Natural killer cell (primary cell): ENCODE data around the gene SPOCK1. TPM values are rescaled to one million over a fixed set of nuclear protein-coding genes. Genes with fewer than 3 reads are reported as not detected.

Source experiments
- ATAC-seq, 3 donors: fragments of 150-1000 bp in 2 of 3; fragments of 200-7000 bp in 1 of 3; cut with Tn5 transposase; 1 replicate in 1 of 3; 2 replicates in 2 of 3; pipeline ENCODE4 v1.10.0; 2021; ENCODE audit warnings: mild to moderate bottlenecking in 2 of 3, moderate library complexity in 2 of 3
- DNase-seq, 2 donors: peaks; one replicate each; pipeline versions ENCODE4 v3.0.0 to v3.0.0-alpha.2; 2013 to 2021; ENCODE audit warnings: mixed read lengths in 1 of 2
- H3K27ac ChIP-seq: one replicate; pipeline ENCODE4 v1.5.1; 2013; ENCODE audit warnings: mild to moderate bottlenecking, low read length
- H3K27me3 ChIP-seq: one replicate; pipeline ENCODE4 v1.6.1; 2013; ENCODE audit warnings: low read length; ENCODE audit not compliant: control insufficient read depth, insufficient read depth
- H3K36me3 ChIP-seq: one replicate; pipeline ENCODE4 v1.6.1; 2013; ENCODE audit warnings: low read length; ENCODE audit not compliant: control insufficient read depth, insufficient read depth
- H3K4me1 ChIP-seq: one replicate; pipeline ENCODE4 v1.6.1; 2013; ENCODE audit warnings: low read length; ENCODE audit not compliant: control insufficient read depth, insufficient read depth
- H3K4me3 ChIP-seq: one replicate; pipeline ENCODE4 v1.5.1; 2013; ENCODE audit warnings: low read length
- H3K9me3 ChIP-seq: one replicate; pipeline ENCODE4 v1.6.1; 2013; ENCODE audit warnings: low read length; ENCODE audit not compliant: control insufficient read depth, insufficient read depth
- H3K27ac Mint-ChIP-seq, 2 donors: one replicate each; pipeline ENCODE4 v1.8.0; 2022; ENCODE audit warnings: mild to moderate bottlenecking in 2 of 2, mixed read lengths in 2 of 2, moderate library complexity in 1 of 2
- H3K27me3 Mint-ChIP-seq, 2 donors: one replicate each; pipeline ENCODE4 v1.8.0; 2022; ENCODE audit warnings: low read depth in 2 of 2, mixed read lengths in 2 of 2
- H3K36me3 Mint-ChIP-seq: one replicate; pipeline ENCODE4 v1.8.0; 2022; ENCODE audit warnings: mixed read lengths
- H3K4me1 Mint-ChIP-seq, 2 donors: one replicate each; pipeline ENCODE4 v1.8.0; 2022; ENCODE audit warnings: mixed read lengths in 2 of 2
- H3K4me3 Mint-ChIP-seq: one replicate; pipeline ENCODE4 v1.8.0; 2022; ENCODE audit warnings: mild to moderate bottlenecking, moderate library complexity, mixed read lengths
- H3K9me3 Mint-ChIP-seq, 2 donors: one replicate each; pipeline ENCODE4 v1.8.0; 2022; ENCODE audit warnings: mixed read lengths in 2 of 2
- CTCF ChIP-seq: fragments of 200-600 bp; IDR thresholded peaks from one replicate; pipeline ENCODE4 v1.8.0; 2022; ENCODE audit warnings: antibody characterized with exemption
- WGBS: methylation state at CpG from one replicate; pipeline ENCODE4 v1.1.7; 2013; ENCODE audit warnings: missing lambda C conversion rate; ENCODE audit not compliant: insufficient coverage; 5-methylcytosine and 5-hydroxymethylcytosine counted together
- intact Hi-C: fragments of 100-400 bp; cut with micrococcal nuclease; formaldehyde crosslinking; loops from one replicate; pipeline ENCODE4 v1.14.2; 2022
- total RNA-seq, 4 donors: library from RNA; stranded (reverse); fragments of 120-200 nt in 1 of 4; gene quantifications; one replicate each; pipeline versions ENCODE4 v1.2.3 to v1.2.4, GENCODE V29; 2013 to 2022

SPOCK1 gene
- total RNA-seq, 3 donors from 2014 or later (not counting 1 experiment from before 2014, with no cell fraction given): 0.09 to 1.6 (median 0.61) TPM

- intact Hi-C loops: no loop called here
- H3K4me3 Mint-ChIP-seq: no peak overlapping the region
- 83% methylated on average over 1 of the region's 3 CpGs for WGBS
- Histone ChIP-seq H3K4me1 (no peaks in the 10 kb centered on the region), H3K4me3 (no peak overlapping the region), H3K27ac (no peak overlapping the region), H3K36me3 (no peaks in the 10 kb centered on the region), H3K27me3 (no peaks in the 10 kb centered on the region), H3K9me3 (no peaks in the 10 kb centered on the region)
- H3K27ac Mint-ChIP-seq: no peak overlapping the region
- peaks cover 3 to 8% of the 10 kb centered on the region in 2 donors for H3K27me3 Mint-ChIP-seq
- H3K9me3 Mint-ChIP-seq: no peaks in the 10 kb centered on the region
- no peak for TF ChIP-seq CTCF
- ATAC-seq (no peak), DNase-seq (no peak)
- no peaks in the 10 kb centered on the region for H3K4me1 Mint-ChIP-seq
- no peaks in the 10 kb centered on the region for H3K36me3 Mint-ChIP-seq
These were observed 192.2 kb downstream of the SPOCK1 start for GRCh38 chr5:137306903-137307302.

- intact Hi-C loops: no loop called here
- TF ChIP-seq CTCF: no peak
- Histone ChIP-seq H3K36me3 (no peaks in the 10 kb centered on the region), H3K27ac (no peak overlapping the region), H3K9me3 (no peaks in the 10 kb centered on the region), H3K4me3 (no peak overlapping the region), H3K27me3 (no peaks in the 10 kb centered on the region), H3K4me1 (no peaks in the 10 kb centered on the region)
- Mint-ChIP-seq H3K27me3 (peaks cover 3 to 8% of the 10 kb centered on the region in 2 donors), H3K4me1 (no peaks in the 10 kb centered on the region), H3K27ac (no peak overlapping the region), H3K9me3 (no peaks in the 10 kb centered on the region), H3K4me3 (no peak overlapping the region), H3K36me3 (no peaks in the 10 kb centered on the region)
- no peak for ATAC-seq
- no peak for DNase-seq
- 77% methylated on average over 6 of the region's 8 CpGs for WGBS
These were observed 193.0 kb downstream of the SPOCK1 start for GRCh38 chr5:137305971-137306602.

GRCh38 chr5:137304226-137304874 is 194.8 kb downstream of the SPOCK1 start:
- intact Hi-C loops: no loop called here
- 75% methylated on average over 4 of the region's 4 CpGs for WGBS
- no peaks in the 10 kb centered on the region for H3K27me3 ChIP-seq
- Mint-ChIP-seq H3K27ac (no peak overlapping the region), H3K27me3 (peaks cover 5 to 7% of the 10 kb centered on the region in 2 donors), H3K9me3 (no peaks in the 10 kb centered on the region), H3K36me3 (no peaks in the 10 kb centered on the region), H3K4me1 (no peaks in the 10 kb centered on the region), H3K4me3 (no peak overlapping the region)
- no peaks in the 10 kb centered on the region for H3K36me3 ChIP-seq
- ATAC-seq (no peak), DNase-seq (no peak)
- H3K4me3 ChIP-seq: no peak overlapping the region
- H3K4me1 ChIP-seq: no peaks in the 10 kb centered on the region
- TF ChIP-seq CTCF: no peak
- no peaks in the 10 kb centered on the region for H3K9me3 ChIP-seq
- no peak overlapping the region for H3K27ac ChIP-seq

- Mint-ChIP-seq H3K27ac (no peak overlapping the region), H3K36me3 (no peaks in the 10 kb centered on the region), H3K9me3 (no peaks in the 10 kb centered on the region), H3K4me1 (no peaks in the 10 kb centered on the region), H3K27me3 (peaks cover 5 to 14% of the 10 kb centered on the region in 2 donors), H3K4me3 (no peak overlapping the region)
- intact Hi-C loops: no loop called here
- no peak for DNase-seq
- Histone ChIP-seq H3K36me3 (no peaks in the 10 kb centered on the region), H3K27me3 (no peaks in the 10 kb centered on the region), H3K4me3 (no peak overlapping the region), H3K9me3 (no peaks in the 10 kb centered on the region), H3K27ac (no peak overlapping the region), H3K4me1 (no peaks in the 10 kb centered on the region)
- TF ChIP-seq CTCF: no peak
- no peak for ATAC-seq
- WGBS: 83% methylated on average over 5 of the region's 5 CpGs
These were observed 195.6 kb downstream of the SPOCK1 start for GRCh38 chr5:137303509-137303908.
